WTC11 (cell line): ENCODE data around the gene USP2. TPM values are rescaled to one million over a fixed set of nuclear protein-coding genes. Genes with fewer than 3 reads are reported as not detected.

Source experiments
- ATAC-seq: fragments of 200-7000 bp; cut with Tn5 transposase; 2 replicates; pipeline ENCODE4 v1.10.0; 2021; ENCODE audit warnings: mild to moderate bottlenecking, moderate library complexity
- CTCF ChIA-PET: fragments of 300-600 bp; sonication (Branson Sonifier 250); formaldehyde crosslinking; loops from one replicate; lab custom pipeline; 2021; ENCODE audit warnings: antibody characterized with exemption; lab: Charles Lee
- POLR2A ChIA-PET: fragments of 350-600 bp; sonication (Branson Sonifier 250); formaldehyde crosslinking; loops from one replicate; lab custom pipeline; 2021; ENCODE audit warnings: antibody characterized with exemption; lab: Charles Lee
- DNase-seq: peaks from one replicate; pipeline ENCODE4 v3.0.0; 2021; ENCODE audit warnings: low spot score
- H3K27ac Mint-ChIP-seq: 2 replicates; pipeline ENCODE4 v1.8.0; 2021; ENCODE audit warnings: mixed read lengths
- H3K27me3 Mint-ChIP-seq: 2 replicates; pipeline ENCODE4 v1.8.0; 2021; ENCODE audit warnings: low read depth, mild to moderate bottlenecking, moderate library complexity, mixed read lengths
- H3K36me3 Mint-ChIP-seq: 2 replicates; pipeline ENCODE4 v1.8.0; 2021; ENCODE audit warnings: mixed read lengths
- H3K4me1 Mint-ChIP-seq: 2 replicates; pipeline ENCODE4 v1.8.0; 2022; ENCODE audit warnings: mixed read lengths
- H3K4me3 Mint-ChIP-seq: 2 replicates; pipeline ENCODE4 v1.8.0; 2021; ENCODE audit warnings: mild to moderate bottlenecking, moderate library complexity, mixed read lengths
- H3K9me3 Mint-ChIP-seq: 2 replicates; pipeline ENCODE4 v1.8.0; 2021; ENCODE audit warnings: mixed read lengths
- FOXJ3 ChIP-seq: sonication (generic); formaldehyde crosslinking; IDR thresholded peaks from 2 replicates; pipeline ENCODE4 v1.9.0; 2021; ENCODE audit warnings: missing genetic modification reagents, mild to moderate bottlenecking, borderline replicate concordance
- FOXP4 ChIP-seq: sonication (generic); formaldehyde crosslinking; IDR thresholded peaks from 2 replicates; pipeline ENCODE4 v1.8.0; 2022; ENCODE audit warnings: mild to moderate bottlenecking, missing genetic modification reagents
- IRF1 ChIP-seq: sonication (generic); formaldehyde crosslinking; IDR thresholded peaks from 2 replicates; pipeline ENCODE4 v1.8.0; 2023; ENCODE audit warnings: missing genetic modification reagents
- MYBL2 ChIP-seq: sonication (generic); formaldehyde crosslinking; IDR thresholded peaks from 2 replicates; pipeline ENCODE4 v1.8.1; 2023; ENCODE audit warnings: mild to moderate bottlenecking, moderate library complexity, missing genetic modification reagents
- NFE2L1 ChIP-seq: sonication (generic); formaldehyde crosslinking; IDR thresholded peaks from 2 replicates; pipeline ENCODE4 v1.8.1; 2023; ENCODE audit warnings: missing genetic modification reagents
- NR2C2 ChIP-seq: sonication (generic); formaldehyde crosslinking; IDR thresholded peaks from 2 replicates; pipeline ENCODE4 v1.8.0; 2022; ENCODE audit warnings: mild to moderate bottlenecking, missing genetic modification reagents
- ZNF219 ChIP-seq: sonication (generic); formaldehyde crosslinking; IDR thresholded peaks from 2 replicates; pipeline ENCODE4 v1.8.0; 2023; ENCODE audit warnings: missing genetic modification reagents, mild to moderate bottlenecking, borderline replicate concordance
- ZNF423 ChIP-seq: fragments of 250-450 bp; sonication (Bioruptor Pico); IDR thresholded peaks from 2 replicates; pipeline ENCODE4 v2.1.2; 2022; ENCODE audit warnings: mild to moderate bottlenecking, moderate library complexity
- total RNA-seq: library from RNA; stranded (reverse); gene quantifications from 3 replicates; pipeline ENCODE4 v1.2.3, GENCODE V29; 2021
- TF ChIP-seq, protein P1 (sequence below): sonication (generic); formaldehyde crosslinking; IDR thresholded peaks from 2 replicates; pipeline ENCODE4 v1.8.1; 2023; ENCODE audit warnings: mild to moderate bottlenecking, moderate library complexity, missing genetic modification reagents
- TF ChIP-seq, protein P2 (sequence below): sonication (generic); formaldehyde crosslinking; IDR thresholded peaks from 2 replicates; pipeline ENCODE4 v1.8.0; 2023; ENCODE audit warnings: missing genetic modification reagents, mild to moderate bottlenecking, borderline replicate concordance
- TF ChIP-seq, protein P3 (sequence below): fragments of 250-450 bp; sonication (Bioruptor Pico); IDR thresholded peaks from 2 replicates; pipeline ENCODE4 v1.9.0; 2021; ENCODE audit warnings: mild to moderate bottlenecking, borderline replicate concordance

Gene USP2
- total RNA-seq, 1 experiment from 2014 or later, result 8.0 TPM

DNA sequence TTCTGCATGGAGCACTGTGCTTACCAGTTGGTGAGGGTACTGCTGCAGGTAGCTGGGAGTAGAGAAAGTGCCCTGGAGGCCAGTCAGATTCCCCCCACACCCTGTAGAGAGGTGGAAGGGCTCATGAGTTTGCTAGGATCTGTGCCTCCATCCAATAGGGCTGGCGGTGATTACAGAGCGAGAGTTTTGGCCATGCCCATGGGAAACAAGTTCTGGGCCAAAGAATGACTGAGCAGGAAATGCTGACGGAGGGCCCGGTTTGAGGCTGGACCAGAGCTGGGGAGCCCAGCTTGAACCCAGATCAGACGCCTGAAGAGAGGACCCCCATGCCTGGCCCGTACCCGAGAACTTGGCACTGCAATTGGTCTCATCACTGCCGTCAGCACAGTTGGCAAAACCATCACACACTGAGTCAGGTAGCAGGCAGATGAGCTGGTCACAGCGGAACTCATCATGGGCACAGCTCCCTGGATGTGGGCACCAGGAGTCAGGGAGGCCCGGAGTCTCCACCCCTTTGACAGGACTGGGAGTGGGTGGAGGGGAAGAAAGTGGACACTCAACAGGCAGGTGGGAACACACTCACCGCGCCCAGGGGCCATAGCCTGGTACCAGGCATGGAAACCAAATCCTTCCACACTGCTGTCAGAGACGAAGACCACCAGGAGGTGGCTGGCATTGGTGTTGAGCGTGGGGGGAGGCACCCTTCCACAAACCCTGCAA, 37.0 kb downstream of the USP2 start (continued):
- TF ChIP-seq, protein P1, sequence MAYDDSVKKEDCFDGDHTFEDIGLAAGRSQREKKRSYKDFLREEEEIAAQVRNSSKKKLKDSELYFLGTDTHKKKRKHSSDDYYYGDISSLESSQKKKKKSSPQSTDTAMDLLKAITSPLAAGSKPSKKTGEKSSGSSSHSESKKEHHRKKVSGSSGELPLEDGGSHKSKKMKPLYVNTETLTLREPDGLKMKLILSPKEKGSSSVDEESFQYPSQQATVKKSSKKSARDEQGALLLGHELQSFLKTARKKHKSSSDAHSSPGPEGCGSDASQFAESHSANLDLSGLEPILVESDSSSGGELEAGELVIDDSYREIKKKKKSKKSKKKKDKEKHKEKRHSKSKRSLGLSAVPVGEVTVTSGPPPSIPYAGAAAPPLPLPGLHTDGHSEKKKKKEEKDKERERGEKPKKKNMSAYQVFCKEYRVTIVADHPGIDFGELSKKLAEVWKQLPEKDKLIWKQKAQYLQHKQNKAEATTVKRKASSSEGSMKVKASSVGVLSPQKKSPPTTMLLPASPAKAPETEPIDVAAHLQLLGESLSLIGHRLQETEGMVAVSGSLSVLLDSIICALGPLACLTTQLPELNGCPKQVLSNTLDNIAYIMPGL (CRISPR knock-in tag), result no peak
- TF ChIP-seq, protein P2, sequence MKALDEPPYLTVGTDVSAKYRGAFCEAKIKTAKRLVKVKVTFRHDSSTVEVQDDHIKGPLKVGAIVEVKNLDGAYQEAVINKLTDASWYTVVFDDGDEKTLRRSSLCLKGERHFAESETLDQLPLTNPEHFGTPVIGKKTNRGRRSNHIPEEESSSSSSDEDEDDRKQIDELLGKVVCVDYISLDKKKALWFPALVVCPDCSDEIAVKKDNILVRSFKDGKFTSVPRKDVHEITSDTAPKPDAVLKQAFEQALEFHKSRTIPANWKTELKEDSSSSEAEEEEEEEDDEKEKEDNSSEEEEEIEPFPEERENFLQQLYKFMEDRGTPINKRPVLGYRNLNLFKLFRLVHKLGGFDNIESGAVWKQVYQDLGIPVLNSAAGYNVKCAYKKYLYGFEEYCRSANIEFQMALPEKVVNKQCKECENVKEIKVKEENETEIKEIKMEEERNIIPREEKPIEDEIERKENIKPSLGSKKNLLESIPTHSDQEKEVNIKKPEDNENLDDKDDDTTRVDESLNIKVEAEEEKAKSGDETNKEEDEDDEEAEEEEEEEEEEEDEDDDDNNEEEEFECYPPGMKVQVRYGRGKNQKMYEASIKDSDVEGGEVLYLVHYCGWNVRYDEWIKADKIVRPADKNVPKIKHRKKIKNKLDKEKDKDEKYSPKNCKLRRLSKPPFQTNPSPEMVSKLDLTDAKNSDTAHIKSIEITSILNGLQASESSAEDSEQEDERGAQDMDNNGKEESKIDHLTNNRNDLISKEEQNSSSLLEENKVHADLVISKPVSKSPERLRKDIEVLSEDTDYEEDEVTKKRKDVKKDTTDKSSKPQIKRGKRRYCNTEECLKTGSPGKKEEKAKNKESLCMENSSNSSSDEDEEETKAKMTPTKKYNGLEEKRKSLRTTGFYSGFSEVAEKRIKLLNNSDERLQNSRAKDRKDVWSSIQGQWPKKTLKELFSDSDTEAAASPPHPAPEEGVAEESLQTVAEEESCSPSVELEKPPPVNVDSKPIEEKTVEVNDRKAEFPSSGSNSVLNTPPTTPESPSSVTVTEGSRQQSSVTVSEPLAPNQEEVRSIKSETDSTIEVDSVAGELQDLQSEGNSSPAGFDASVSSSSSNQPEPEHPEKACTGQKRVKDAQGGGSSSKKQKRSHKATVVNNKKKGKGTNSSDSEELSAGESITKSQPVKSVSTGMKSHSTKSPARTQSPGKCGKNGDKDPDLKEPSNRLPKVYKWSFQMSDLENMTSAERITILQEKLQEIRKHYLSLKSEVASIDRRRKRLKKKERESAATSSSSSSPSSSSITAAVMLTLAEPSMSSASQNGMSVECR (CRISPR knock-in tag), result no peak
- TF ChIP-seq FOXP4 (CRISPR knock-in tag), result no peak
- TF ChIP-seq, protein P3, sequence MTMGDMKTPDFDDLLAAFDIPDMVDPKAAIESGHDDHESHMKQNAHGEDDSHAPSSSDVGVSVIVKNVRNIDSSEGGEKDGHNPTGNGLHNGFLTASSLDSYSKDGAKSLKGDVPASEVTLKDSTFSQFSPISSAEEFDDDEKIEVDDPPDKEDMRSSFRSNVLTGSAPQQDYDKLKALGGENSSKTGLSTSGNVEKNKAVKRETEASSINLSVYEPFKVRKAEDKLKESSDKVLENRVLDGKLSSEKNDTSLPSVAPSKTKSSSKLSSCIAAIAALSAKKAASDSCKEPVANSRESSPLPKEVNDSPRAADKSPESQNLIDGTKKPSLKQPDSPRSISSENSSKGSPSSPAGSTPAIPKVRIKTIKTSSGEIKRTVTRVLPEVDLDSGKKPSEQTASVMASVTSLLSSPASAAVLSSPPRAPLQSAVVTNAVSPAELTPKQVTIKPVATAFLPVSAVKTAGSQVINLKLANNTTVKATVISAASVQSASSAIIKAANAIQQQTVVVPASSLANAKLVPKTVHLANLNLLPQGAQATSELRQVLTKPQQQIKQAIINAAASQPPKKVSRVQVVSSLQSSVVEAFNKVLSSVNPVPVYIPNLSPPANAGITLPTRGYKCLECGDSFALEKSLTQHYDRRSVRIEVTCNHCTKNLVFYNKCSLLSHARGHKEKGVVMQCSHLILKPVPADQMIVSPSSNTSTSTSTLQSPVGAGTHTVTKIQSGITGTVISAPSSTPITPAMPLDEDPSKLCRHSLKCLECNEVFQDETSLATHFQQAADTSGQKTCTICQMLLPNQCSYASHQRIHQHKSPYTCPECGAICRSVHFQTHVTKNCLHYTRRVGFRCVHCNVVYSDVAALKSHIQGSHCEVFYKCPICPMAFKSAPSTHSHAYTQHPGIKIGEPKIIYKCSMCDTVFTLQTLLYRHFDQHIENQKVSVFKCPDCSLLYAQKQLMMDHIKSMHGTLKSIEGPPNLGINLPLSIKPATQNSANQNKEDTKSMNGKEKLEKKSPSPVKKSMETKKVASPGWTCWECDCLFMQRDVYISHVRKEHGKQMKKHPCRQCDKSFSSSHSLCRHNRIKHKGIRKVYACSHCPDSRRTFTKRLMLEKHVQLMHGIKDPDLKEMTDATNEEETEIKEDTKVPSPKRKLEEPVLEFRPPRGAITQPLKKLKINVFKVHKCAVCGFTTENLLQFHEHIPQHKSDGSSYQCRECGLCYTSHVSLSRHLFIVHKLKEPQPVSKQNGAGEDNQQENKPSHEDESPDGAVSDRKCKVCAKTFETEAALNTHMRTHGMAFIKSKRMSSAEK (CRISPR knock-in tag), result no peak
- no peak for TF ChIP-seq NFE2L1 (CRISPR knock-in tag)
- no peak for TF ChIP-seq IRF1 (CRISPR knock-in tag)
- TF ChIP-seq NR2C2 (CRISPR knock-in tag), result no peak
- TF ChIP-seq, all 79 proteins: peak for 0

- Mint-ChIP-seq H3K27me3 (peaks cover 75% of the 10 kb centered on the region), H3K4me1 (peaks cover 19% of the 10 kb centered on the region), H3K4me3 (no peak overlapping the region), H3K9me3 (no peaks in the 10 kb centered on the region), H3K27ac (no peak overlapping the region), H3K36me3 (no peaks in the 10 kb centered on the region)
- POLR2A ChIA-PET, result no interaction called here
- no peak for ATAC-seq
- CTCF ChIA-PET, result interaction anchor here (0.7 to 10.4 kb wide), 4 partner anchors 12 to 191 kb away, joined by 3 to 262 read pairs (median 12); partner anchors contain the start of gene USP2
- no peak for DNase-seq
- TF ChIP-seq MYBL2 (no peak), FOXP4 (CRISPR knock-in tag) (no peak), FOXJ3 (CRISPR knock-in tag) (no peak), ZNF423 (no peak), ZNF219 (no peak)
Measured at GRCh38 chr11:119343726-119344125, 37.8 kb downstream of the USP2 start.
